ENCODE measurements around the gene PDIA5. TPM values are rescaled to one million over a fixed set of nuclear protein-coding genes. Genes with fewer than 3 reads are reported as not detected.

The PDIA5 gene
- total and polyA plus RNA-seq, 2 of the 4 experiments (the other 2 are of a cell fraction), result 19.4 to 42.0 TPM

GRCh38 chr3:123068601-123069381 lies 2.0 kb downstream of the PDIA5 start (continued):
- no peak for TF ChIP-seq BHLHE40 (IDR thresholded peaks at IDR 0.05; ENCODE audit: low read depth, low read length)

GRCh38 chr3:123070510-123070909 lies 3.7 kb downstream of the PDIA5 start:
- TF ChIP-seq ELK1 (IDR thresholded peaks at IDR 0.05; ENCODE audit: borderline replicate concordance, low read depth, low read length) (no peak), CTCF (conservative IDR thresholded peaks at IDR 0.05; ENCODE audit: low read depth, low read length) (no peak), MAZ (IDR thresholded peaks at IDR 0.05; ENCODE audit: borderline replicate concordance, low read depth, low read length) (no peak), CHD1 (IDR thresholded peaks at IDR 0.05; ENCODE audit: low read depth, low read length) (no peak), FOS (IDR thresholded peaks at IDR 0.05; ENCODE audit: low read depth, low read length) (no peak), NFE2L2 (IDR thresholded peaks at IDR 0.05; ENCODE audit: low read depth, low read length) (no peak), POLR2A (IDR thresholded peaks at IDR 0.05; ENCODE audit: low read depth, low read length) (no peak), MAFK (IDR thresholded peaks at IDR 0.05; ENCODE audit: low read depth, low read length) (no peak), USF2 (IDR thresholded peaks at IDR 0.05; ENCODE audit: low read depth, low read length) (no peak), SMC3 (IDR thresholded peaks at IDR 0.05; ENCODE audit: low read depth, low read length) (no peak)
- dilution Hi-C loops (cut with HindIII; ENCODE audit: low sequenced_read_pairs, unreplicated experiment) (no loop called here), in situ Hi-C loops (cut with MboI; ENCODE audit: low sequenced_read_pairs) (no loop called here), intact Hi-C loops (cut with micrococcal nuclease) (no loop called here)
- H3K36me3 ChIP-seq (ENCODE audit: control insufficient read depth, insufficient read depth, low read length), result no peaks in the 10 kb centered on the region
- ATAC-seq (ENCODE audit: low read depth) (no peak), DNase-seq (no peak)
- peaks cover 22% of the 10 kb centered on the region for H3K9me1 ChIP-seq (ENCODE audit: insufficient read depth, low read length)
- no peak overlapping the region for H3K18ac ChIP-seq (ENCODE audit: low read depth, low read length)
- no peak overlapping the region for H2BK20ac ChIP-seq (ENCODE audit: low read depth, low read length)
- no peak overlapping the region; the same call in 1 of the 2 replicates for H2AK5ac ChIP-seq (ENCODE audit: low read depth, low read length)
- H2AK9ac ChIP-seq (replicated peaks; ENCODE audit: low read depth, low read length, poor library complexity), result no peak overlapping the region
- no peak overlapping the region for H3K56ac ChIP-seq (ENCODE audit: extremely low read depth, insufficient read depth, low read length)
- no peak overlapping the region for H3K9ac ChIP-seq (ENCODE audit: low read depth, low read length)
- no peak overlapping the region for H3K4me2 ChIP-seq (ENCODE audit: low read depth, low read length)
- H3K4me3 ChIP-seq (ENCODE audit: insufficient read depth, low read depth, low read length), result no peak overlapping the region
- H2BK5ac ChIP-seq (ENCODE audit: low read depth, low read length, poor library complexity, severe bottlenecking), result no peak overlapping the region
- H4K20me1 ChIP-seq (ENCODE audit: insufficient read depth, low read length), result peaks cover 59% of the 10 kb centered on the region
- H2AFZ ChIP-seq (replicated peaks; ENCODE audit: low read length, poor library complexity), result no peak overlapping the region
- H3K9me3 ChIP-seq (ENCODE audit: control insufficient read depth, insufficient read depth, low read length), result no peaks in the 10 kb centered on the region
- no peak overlapping the region for H2BK120ac ChIP-seq (ENCODE audit: low read depth, low read length)
- H3K14ac ChIP-seq (replicated peaks; ENCODE audit: low read depth, low read length), result no peak overlapping the region
- H3K23ac ChIP-seq (ENCODE audit: low read depth, low read length), result no peak overlapping the region; the same call in 1 of the 2 replicates
- BruUV-seq (replicated peaks), result no TSS peak
- H3K27me3 ChIP-seq (ENCODE audit: control insufficient read depth, insufficient read depth, low read length), result no peaks in the 10 kb centered on the region
- H3K4ac ChIP-seq (ENCODE audit: low read depth, low read length), result no peak overlapping the region
- peaks cover 31 to 71% of the 10 kb centered on the region in 2 experiments for H3K79me1 ChIP-seq (ENCODE audit: low read depth in 1 of 2, low read length in 2 of 2)
- no peak overlapping the region for H4K8ac ChIP-seq (ENCODE audit: low read depth in 2 of 2, low read length in 2 of 2)
- H4K91ac ChIP-seq (ENCODE audit: insufficient read depth, low read depth, low read length), result no peak overlapping the region
- H2BK15ac ChIP-seq (ENCODE audit: low read depth, low read length), result no peak overlapping the region
- WGBS, 2 experiments (ENCODE audit: extremely low coverage in 2 of 2, insufficient read length in 1 of 2), result 80% methylated on average over 2 of the region's 8 CpGs; no CpG with 5 or more reads in 1 of the 2 experiments
- H4K5ac ChIP-seq (ENCODE audit: low read depth, low read length), result no peak overlapping the region
- H3K4me1 ChIP-seq (ENCODE audit: control insufficient read depth, insufficient read depth, low read length), result peaks cover 9% of the 10 kb centered on the region
- CTCF ChIA-PET, result no interaction called here
- no peak overlapping the region for H3K27ac ChIP-seq (ENCODE audit: insufficient read depth, low read length)
- POLR2A ChIA-PET (ENCODE audit: unreplicated experiment), result no interaction called here
